Keratinocyte (primary cell): ENCODE results near the gene PRELP. TPM values are rescaled to one million over a fixed set of nuclear protein-coding genes. Genes with fewer than 3 reads are reported as not detected.

ENCODE experiments used
- DNase-seq: peaks from one replicate; pipeline ENCODE4 v3.0.0-alpha.2; 2011; ENCODE audit warnings: low read depth, missing footprints, low spot score
- FAIRE-seq: peaks from 2 replicates; lab custom pipeline; 2011; peaks lifted over from hg19 to GRCh38; lab: Jason Lieb, UNC
- H2AFZ ChIP-seq: 2 replicates; pipeline ENCODE4 v1.6.0; 2012; ENCODE audit warnings: low read length, control low read depth, inconsistent platforms; ENCODE audit not compliant: control insufficient read depth
- H3K27ac ChIP-seq: 2 replicates; pipeline ENCODE4 v1.5.1; 2011; ENCODE audit warnings: low read length; ENCODE audit not compliant: control insufficient read depth, insufficient read depth
- H3K27me3 ChIP-seq: 3 replicates; pipeline ENCODE4 v1.6.0; 2011; ENCODE audit warnings: low read length; ENCODE audit not compliant: control insufficient read depth, insufficient read depth; ENCODE audit errors: extremely low read depth
- H3K36me3 ChIP-seq, 2 experiments: 2 replicates in 1 of 2; 3 replicates in 1 of 2; pipeline ENCODE4 v1.5.1; 2011; ENCODE audit warnings: low read length in 2 of 2, mild to moderate bottlenecking in 1 of 2; ENCODE audit not compliant: control insufficient read depth in 2 of 2, insufficient read depth in 2 of 2; ENCODE audit errors: extremely low read depth in 1 of 2
- H3K4me1 ChIP-seq: 3 replicates; pipeline ENCODE4 v1.5.1; 2011; ENCODE audit warnings: low read length; ENCODE audit not compliant: control insufficient read depth, insufficient read depth; ENCODE audit errors: extremely low read depth
- H3K4me2 ChIP-seq: 3 replicates; pipeline ENCODE4 v1.6.0; 2011; ENCODE audit warnings: low read depth, low read length; ENCODE audit not compliant: control insufficient read depth, insufficient read depth; ENCODE audit errors: extremely low read depth
- H3K4me3 ChIP-seq, 3 experiments: fragments of 200-600 bp in 1 of 3; sonication (generic) in 1 of 3; 2 replicates in 2 of 3; 3 replicates in 1 of 3; pipeline ENCODE4 v1.5.1; 2011 to 2016; ENCODE audit warnings: low read length in 3 of 3, mild to moderate bottlenecking in 3 of 3, control low read depth in 2 of 3, inconsistent platforms in 1 of 3, low read depth in 1 of 3, mixed read lengths in 1 of 3, mixed run types in 1 of 3, moderate library complexity in 1 of 3; ENCODE audit not compliant: control insufficient read depth in 2 of 3, insufficient read depth in 2 of 3; ENCODE audit errors: extremely low read depth in 1 of 3
- H3K79me2 ChIP-seq: 2 replicates; pipeline ENCODE4 v1.6.0; 2012; ENCODE audit warnings: low read length; ENCODE audit not compliant: control insufficient read depth, insufficient read depth
- H3K9ac ChIP-seq: 3 replicates; pipeline ENCODE4 v1.6.0; 2011; ENCODE audit warnings: low read length; ENCODE audit not compliant: control insufficient read depth, insufficient read depth; ENCODE audit errors: extremely low read depth
- H3K9me1 ChIP-seq: 3 replicates; pipeline ENCODE4 v1.6.0; 2011; ENCODE audit warnings: low read length; ENCODE audit not compliant: control insufficient read depth, insufficient read depth; ENCODE audit errors: extremely low read depth
- H3K9me3 ChIP-seq: 2 replicates; pipeline ENCODE4 v1.5.1; 2012; ENCODE audit warnings: low read depth, low read length; ENCODE audit not compliant: control insufficient read depth
- H4K20me1 ChIP-seq: 3 replicates; pipeline ENCODE4 v1.6.0; 2011; ENCODE audit warnings: low read length; ENCODE audit not compliant: control insufficient read depth, insufficient read depth; ENCODE audit errors: extremely low read depth
- EZH2 ChIP-seq: IDR thresholded peaks from one replicate; pipeline ENCODE4 v1.6.1; 2012; ENCODE audit warnings: inconsistent platforms, mild to moderate bottlenecking, low read length, moderate library complexity
- dilution Hi-C: fragments of 300-500 bp; cut with MboI; formaldehyde crosslinking; loops from one replicate; pipeline ENCODE4 v1.7.0; 2020; ENCODE audit warnings: low sequenced_read_pairs; ENCODE audit not compliant: extremely low pct_ligation_motif_present
- polyA plus RNA-seq, 5 experiments: library from polyadenylated mRNA; depleted of rRNA in 3 of 5; stranded (reverse) in 3 of 5; stranded (forward) in 1 of 5; unstranded in 1 of 5; fragments of >200 nt; gene quantifications; 1 replicate in 1 of 5; 2 replicates in 3 of 5; 3 replicates in 1 of 5; pipeline versions ENCODE4 v1.2.1 to v1.2.3, GENCODE V29; 2011 to 2012; ENCODE audit warnings: missing spikeins in 2 of 5, low read depth in 1 of 5, low replicate concordance in 1 of 5
- TF ChIP-seq, protein P1 (sequence below), 3 experiments: IDR thresholded peaks in 1 of 3; conservative IDR thresholded peaks in 1 of 3; optimal IDR thresholded peaks in 1 of 3; 2 replicates in 2 of 3; 3 replicates in 1 of 3; pipeline versions ENCODE3 to v1.5.1; 2011; ENCODE audit warnings: low read length in 3 of 3, mild to moderate bottlenecking in 3 of 3, moderate library complexity in 2 of 3, control low read depth in 1 of 3, inconsistent platforms in 1 of 3; ENCODE audit not compliant: insufficient read depth in 2 of 3; ENCODE audit errors: extremely low read depth in 1 of 3

The PRELP gene
- polyA plus RNA-seq, 1 donor (not counting 4 experiments of a cell fraction or from before 2014, with no cell fraction given) = 0.01 TPM

GRCh38 chr1:203512517-203512847, 36.9 kb downstream of the PRELP start:
- Histone ChIP-seq H2AFZ (peak overlapping the region; percentile 58), H3K4me3 (no peak overlapping the region), H3K9me3 (no peaks in the 10 kb centered on the region), H3K36me3 (no peaks in the 10 kb centered on the region), H3K4me2 (peak overlapping the region; percentile 58), H3K9ac (peak overlapping the region; percentile 29), H3K27ac (peak overlapping the region; percentile 60), H3K4me1 (peaks cover 30% of the 10 kb centered on the region), H3K9me1 (no peaks in the 10 kb centered on the region), H3K27me3 (no peaks in the 10 kb centered on the region), H4K20me1 (no peaks in the 10 kb centered on the region), H3K79me2 (no peaks in the 10 kb centered on the region)
- FAIRE-seq (no peak), DNase-seq (no peak)
- TF ChIP-seq, protein P1, sequence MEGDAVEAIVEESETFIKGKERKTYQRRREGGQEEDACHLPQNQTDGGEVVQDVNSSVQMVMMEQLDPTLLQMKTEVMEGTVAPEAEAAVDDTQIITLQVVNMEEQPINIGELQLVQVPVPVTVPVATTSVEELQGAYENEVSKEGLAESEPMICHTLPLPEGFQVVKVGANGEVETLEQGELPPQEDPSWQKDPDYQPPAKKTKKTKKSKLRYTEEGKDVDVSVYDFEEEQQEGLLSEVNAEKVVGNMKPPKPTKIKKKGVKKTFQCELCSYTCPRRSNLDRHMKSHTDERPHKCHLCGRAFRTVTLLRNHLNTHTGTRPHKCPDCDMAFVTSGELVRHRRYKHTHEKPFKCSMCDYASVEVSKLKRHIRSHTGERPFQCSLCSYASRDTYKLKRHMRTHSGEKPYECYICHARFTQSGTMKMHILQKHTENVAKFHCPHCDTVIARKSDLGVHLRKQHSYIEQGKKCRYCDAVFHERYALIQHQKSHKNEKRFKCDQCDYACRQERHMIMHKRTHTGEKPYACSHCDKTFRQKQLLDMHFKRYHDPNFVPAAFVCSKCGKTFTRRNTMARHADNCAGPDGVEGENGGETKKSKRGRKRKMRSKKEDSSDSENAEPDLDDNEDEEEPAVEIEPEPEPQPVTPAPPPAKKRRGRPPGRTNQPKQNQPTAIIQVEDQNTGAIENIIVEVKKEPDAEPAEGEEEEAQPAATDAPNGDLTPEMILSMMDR (optimal IDR thresholded peaks at IDR 0.05 in 1 of 3, IDR thresholded peaks at IDR 0.05 in 1 of 3, conservative IDR thresholded peaks at IDR 0.05 in 1 of 3; ENCODE audit: extremely low read depth in 1 of 3, insufficient read depth in 2 of 3, low read length in 3 of 3) = no peak
- TF ChIP-seq EZH2 = no peak
- dilution Hi-C loops = no loop called here

GRCh38 chr1:203512848-203513584, 37.4 kb downstream of the PRELP start:
- Histone ChIP-seq H4K20me1 (no peaks in the 10 kb centered on the region), H3K79me2 (no peaks in the 10 kb centered on the region), H3K4me3 (peak overlapping the region in 1 of 3 experiments; percentile 9), H3K9me3 (no peaks in the 10 kb centered on the region), H3K9me1 (no peaks in the 10 kb centered on the region), H3K4me2 (peak overlapping the region; percentile 58), H3K27me3 (no peaks in the 10 kb centered on the region), H3K9ac (peak overlapping the region; percentile 29), H3K4me1 (peaks cover 35% of the 10 kb centered on the region), H3K36me3 (no peaks in the 10 kb centered on the region), H2AFZ (peak overlapping the region; percentile 65), H3K27ac (peak overlapping the region; percentile 60)
- TF ChIP-seq EZH2 = no peak
- TF ChIP-seq, protein P1 (optimal IDR thresholded peaks at IDR 0.05 in 1 of 3, IDR thresholded peaks at IDR 0.05 in 1 of 3, conservative IDR thresholded peaks at IDR 0.05 in 1 of 3; ENCODE audit: extremely low read depth in 1 of 3, insufficient read depth in 2 of 3, low read length in 3 of 3) = no peak
- dilution Hi-C loops = no loop called here
- DNase-seq = no peak
- peak; percentile 98 for FAIRE-seq
